Thoracic aorta (tissue), 2 donors: ENCODE results near the gene SERPINA9. TPM values are rescaled to one million over a fixed set of nuclear protein-coding genes. Genes with fewer than 3 reads are reported as not detected.
"Not testable (repeated sequence)": the region's sequence is repeated elsewhere in the genome, so short reads cannot be mapped to it uniquely, and the experiment has no call there.

ENCODE experiments used
- ATAC-seq: fragments of 150-250 bp; one replicate; pipeline ENCODE4 v1.8.0; 2017; ENCODE audit warnings: low read depth; ENCODE audit not compliant: insufficient number of reproducible peaks, low FRiP score
- DNase-seq: peaks from one replicate; pipeline ENCODE4 v3.0.0-alpha.2; 2020; ENCODE audit warnings: low spot score
- H3K27ac ChIP-seq, 2 donors: fragments of 200-600 bp; sonication (generic); 1 replicate in 1 of 2; 2 replicates in 1 of 2; pipeline ENCODE4 v1.5.1; 2016; ENCODE audit warnings: mild to moderate bottlenecking in 2 of 2, moderate library complexity in 2 of 2
- H3K27me3 ChIP-seq: fragments of 200-600 bp; sonication (generic); replicated peaks from 2 replicates; pipeline ENCODE4 v1.6.0; 2016; ENCODE audit warnings: mild to moderate bottlenecking; ENCODE audit not compliant: insufficient read depth
- H3K36me3 ChIP-seq: fragments of 200-600 bp; sonication (generic); one replicate; pipeline ENCODE4 v1.5.1; 2016
- H3K4me1 ChIP-seq, 2 donors: fragments of 200-600 bp; sonication (generic); 1 replicate in 1 of 2; 2 replicates in 1 of 2; pipeline versions ENCODE4 v1.5.1 to v1.6.0; 2016; ENCODE audit warnings: low read depth in 2 of 2, mild to moderate bottlenecking in 1 of 2; ENCODE audit not compliant: control insufficient read depth in 1 of 2
- H3K4me3 ChIP-seq: fragments of 200-600 bp; sonication (generic); 2 replicates; pipeline ENCODE4 v1.5.1; 2016; ENCODE audit warnings: mild to moderate bottlenecking
- H3K9me3 ChIP-seq: fragments of 200-600 bp; sonication (generic); 2 replicates; pipeline ENCODE4 v1.5.1; 2016
- total RNA-seq, 2 donors: library from RNA; depleted of rRNA; stranded (reverse); fragments of >200 nt; gene quantifications; one replicate each; pipeline versions ENCODE4 v1.1.0 to v1.2.3, GENCODE V29; 2016
- TF ChIP-seq, protein P1 (sequence below): fragments of 200-600 bp; sonication (generic); IDR thresholded peaks from one replicate; pipeline ENCODE4 v1.5.1; 2019; ENCODE audit warnings: antibody characterized with exemption

Gene SERPINA9
- total RNA-seq, 2 donors from 2014 or later: 2.3 TPM; not detected in 1

DNA sequence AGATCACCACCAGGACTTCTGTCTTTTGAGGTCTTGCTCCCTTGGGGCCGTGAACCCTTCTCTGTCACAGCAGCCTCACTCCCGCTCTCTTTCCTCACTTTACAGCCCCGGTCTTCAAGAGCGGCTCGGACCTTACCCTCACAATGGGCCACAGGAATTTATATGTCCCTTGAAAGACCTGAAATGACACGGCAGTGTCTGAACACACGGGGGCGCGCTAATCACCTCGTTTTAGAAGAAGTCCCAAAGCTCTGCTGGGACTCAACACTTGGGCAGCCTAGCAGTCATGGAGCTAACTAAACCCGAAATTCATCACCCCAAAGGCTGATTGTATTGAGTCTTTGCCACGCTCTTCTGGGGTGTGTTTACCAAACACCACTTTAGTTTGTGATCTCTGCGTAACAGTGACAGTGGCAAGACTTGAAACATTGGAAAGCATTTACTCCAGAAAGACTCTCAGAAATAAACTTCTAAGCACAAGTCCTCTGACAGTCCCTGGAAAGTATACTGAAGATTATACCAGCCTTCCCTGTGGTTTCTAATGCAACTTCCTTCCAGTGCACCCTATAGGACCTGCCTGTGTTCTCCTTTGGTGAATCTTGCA is 52.4 kb downstream of the SERPINA9 start:
- DNase-seq: peak; percentile 2
- Histone ChIP-seq H3K27ac (no peak overlapping the region), H3K27me3 (no peaks in the 10 kb centered on the region), H3K4me3 (no peak overlapping the region), H3K9me3 (no peaks in the 10 kb centered on the region), H3K4me1 (no peaks in the 10 kb centered on the region), H3K36me3 (no peaks in the 10 kb centered on the region)
- no peak for ATAC-seq
- TF ChIP-seq, protein P1, sequence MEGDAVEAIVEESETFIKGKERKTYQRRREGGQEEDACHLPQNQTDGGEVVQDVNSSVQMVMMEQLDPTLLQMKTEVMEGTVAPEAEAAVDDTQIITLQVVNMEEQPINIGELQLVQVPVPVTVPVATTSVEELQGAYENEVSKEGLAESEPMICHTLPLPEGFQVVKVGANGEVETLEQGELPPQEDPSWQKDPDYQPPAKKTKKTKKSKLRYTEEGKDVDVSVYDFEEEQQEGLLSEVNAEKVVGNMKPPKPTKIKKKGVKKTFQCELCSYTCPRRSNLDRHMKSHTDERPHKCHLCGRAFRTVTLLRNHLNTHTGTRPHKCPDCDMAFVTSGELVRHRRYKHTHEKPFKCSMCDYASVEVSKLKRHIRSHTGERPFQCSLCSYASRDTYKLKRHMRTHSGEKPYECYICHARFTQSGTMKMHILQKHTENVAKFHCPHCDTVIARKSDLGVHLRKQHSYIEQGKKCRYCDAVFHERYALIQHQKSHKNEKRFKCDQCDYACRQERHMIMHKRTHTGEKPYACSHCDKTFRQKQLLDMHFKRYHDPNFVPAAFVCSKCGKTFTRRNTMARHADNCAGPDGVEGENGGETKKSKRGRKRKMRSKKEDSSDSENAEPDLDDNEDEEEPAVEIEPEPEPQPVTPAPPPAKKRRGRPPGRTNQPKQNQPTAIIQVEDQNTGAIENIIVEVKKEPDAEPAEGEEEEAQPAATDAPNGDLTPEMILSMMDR: peak; percentile 36

DNA sequence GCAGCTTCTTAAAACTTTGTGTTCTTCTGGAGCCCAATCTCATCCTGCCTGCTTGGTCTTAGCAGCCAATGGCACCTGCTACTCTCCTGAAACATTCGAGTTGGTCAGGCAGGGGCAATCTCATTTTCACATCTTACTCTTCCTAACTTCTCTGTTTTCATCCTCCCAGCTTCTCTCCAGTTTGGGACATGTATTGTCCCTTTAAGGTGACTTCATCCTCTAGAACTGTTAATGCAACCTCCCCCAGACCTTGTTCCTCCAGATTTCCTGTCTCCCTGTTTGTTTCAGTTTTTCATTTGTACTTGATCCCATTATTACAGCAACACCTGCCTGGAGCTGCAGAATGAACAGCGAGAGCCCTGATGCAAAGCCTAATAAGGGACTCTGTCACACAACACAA is 54.7 kb downstream of the SERPINA9 start:
- Histone ChIP-seq H3K4me1 (no peaks in the 10 kb centered on the region), H3K27ac (no peak overlapping the region), H3K36me3 (no peaks in the 10 kb centered on the region), H3K4me3 (no peak overlapping the region), H3K27me3 (no peaks in the 10 kb centered on the region), H3K9me3 (no peaks in the 10 kb centered on the region)
- ATAC-seq (no peak), DNase-seq (no peak)
- TF ChIP-seq, protein P1: no peak

DNA sequence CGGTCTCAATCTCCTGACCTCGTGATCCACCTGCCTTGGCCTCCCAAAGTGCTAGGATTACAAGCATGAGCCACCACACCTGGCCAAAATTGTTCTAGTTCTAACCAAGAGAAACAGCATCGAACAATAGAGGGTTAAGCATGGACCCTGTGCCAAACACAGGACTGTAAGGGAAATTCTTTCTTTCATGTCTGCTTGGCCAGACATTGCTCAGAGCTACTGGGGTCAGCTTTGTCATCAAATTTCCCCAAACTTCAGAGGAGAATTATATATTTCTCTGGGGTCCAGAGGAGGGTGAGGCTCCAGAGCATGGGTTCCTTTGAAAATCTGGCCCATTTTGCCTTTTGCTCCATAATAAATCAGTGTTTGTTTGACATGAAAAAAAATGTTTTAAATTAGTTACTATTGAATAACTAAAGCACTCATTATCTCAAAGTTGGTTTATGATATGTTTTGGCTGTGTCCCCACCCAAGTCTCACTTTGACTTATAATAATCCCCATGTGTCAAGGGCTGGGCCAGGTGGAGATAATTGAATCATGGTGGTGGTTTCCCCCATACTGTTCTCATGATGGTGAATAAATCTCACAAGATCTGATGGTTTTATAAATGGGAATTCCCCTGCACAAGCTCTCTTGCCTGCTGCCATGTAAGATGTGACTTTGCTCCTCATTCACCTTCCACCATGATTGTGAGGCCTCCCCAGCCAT is 58.3 kb downstream of the SERPINA9 start:
- not testable (repeated sequence) for H3K4me1 ChIP-seq, DNase-seq, H3K4me3 ChIP-seq, ATAC-seq, H3K27me3 ChIP-seq, H3K36me3 ChIP-seq, H3K9me3 ChIP-seq, H3K27ac ChIP-seq

Other genes with a start within 250 kb of the SERPINA9 start
- gene SERPINA10, start 182.9 kb downstream of the SERPINA9 start, total RNA-seq: under 1 TPM in 1 of 2 donors, not detected in 1; 0.28 TPM
- gene SERPINA6, start 152.9 kb downstream of the SERPINA9 start, total RNA-seq: not detected
- gene SERPINA2, start 109.5 kb downstream of the SERPINA9 start, total RNA-seq: not detected
- gene SERPINA1, start 87.6 kb downstream of the SERPINA9 start, total RNA-seq: 10 to 100 TPM; 15.2 to 22.4 TPM
- not detected for gene SERPINA11, start 23.4 kb downstream of the SERPINA9 start, total RNA-seq
- not detected for gene SERPINA12, start 33.3 kb upstream of the SERPINA9 start, total RNA-seq
- not detected for gene SERPINA4, start 85.2 kb upstream of the SERPINA9 start, total RNA-seq
- 1 to 10 TPM; 4.4 to 6.8 TPM for gene SERPINA5, start 105.2 kb upstream of the SERPINA9 start, total RNA-seq
- 100 to 1,000 TPM; 140 to 252 TPM for gene SERPINA3, start 136.2 kb upstream of the SERPINA9 start, total RNA-seq